GM12892 (cell line): Measurements from ENCODE around the gene PRRG3.

Source experiments
- POLR2A ChIP-seq: IDR thresholded peaks from 2 replicates; pipeline ENCODE4 v1.6.1; 2011; ENCODE audit warnings: low read depth, low read length, control low read depth
- POLR2AphosphoS5 ChIP-seq: IDR thresholded peaks from 2 replicates; pipeline ENCODE4 v1.6.1; 2011; ENCODE audit warnings: low read depth, low read length, control low read depth

GRCh38 chrX:151688695-151689094 lies 6.6 kb upstream of the PRRG3 start:
- TF ChIP-seq POLR2A (no peak), POLR2AphosphoS5 (no peak)
